ENCODE measurements around the gene PHTF1. TPM values are rescaled to one million over a fixed set of nuclear protein-coding genes. Genes with fewer than 3 reads are reported as not detected.

Gene PHTF1
- total RNA-seq, 1 donor from 2014 or later: 27.1 TPM

- H3K36me3 Mint-ChIP-seq: peaks cover 28% of the 10 kb centered on the region
Observed at GRCh38 chr1:113751114-113751513, 8.2 kb downstream of the PHTF1 start.

GRCh38 chr1:113749402-113749801 is 9.9 kb downstream of the PHTF1 start:
- Mint-ChIP-seq H3K36me3 (peaks cover 23% of the 10 kb centered on the region), H3K9me3 (no peaks in the 10 kb centered on the region), H3K4me1 (ENCODE audit: unreplicated experiment) (no peaks in the 10 kb centered on the region), H3K27me3 (no peaks in the 10 kb centered on the region), H3K4me3 (no peak overlapping the region), H3K27ac (no peak overlapping the region)
- TF ChIP-seq CTCF (conservative IDR thresholded peaks at IDR 0.05): no peak
- DNase-seq (ENCODE audit: extremely low spot score, unreplicated experiment): no peak

More at GRCh38 chr1:113751114-113751513, 8.2 kb downstream of the PHTF1 start:
- TF ChIP-seq CTCF (conservative IDR thresholded peaks at IDR 0.05): no peak
- Mint-ChIP-seq H3K4me3 (no peak overlapping the region), H3K27ac (no peak overlapping the region), H3K4me1 (ENCODE audit: unreplicated experiment) (peaks cover 2% of the 10 kb centered on the region), H3K27me3 (no peaks in the 10 kb centered on the region), H3K9me3 (no peaks in the 10 kb centered on the region)
- no peak for DNase-seq (ENCODE audit: extremely low spot score, unreplicated experiment)

- Mint-ChIP-seq H3K36me3 (peaks cover 15% of the 10 kb centered on the region), H3K4me1 (ENCODE audit: unreplicated experiment) (no peaks in the 10 kb centered on the region), H3K9me3 (no peaks in the 10 kb centered on the region), H3K27me3 (no peaks in the 10 kb centered on the region), H3K4me3 (no peak overlapping the region), H3K27ac (no peak overlapping the region)
- TF ChIP-seq CTCF (conservative IDR thresholded peaks at IDR 0.05): no peak
- no peak for DNase-seq (ENCODE audit: extremely low spot score, unreplicated experiment)
Observed at GRCh38 chr1:113747376-113747775, 11.9 kb downstream of the PHTF1 start.

GRCh38 chr1:113745425-113745824 is 13.9 kb downstream of the PHTF1 start:
- Mint-ChIP-seq H3K4me1 (ENCODE audit: unreplicated experiment) (no peaks in the 10 kb centered on the region), H3K9me3 (no peaks in the 10 kb centered on the region), H3K27ac (no peak overlapping the region), H3K4me3 (no peak overlapping the region), H3K36me3 (peaks cover 20% of the 10 kb centered on the region), H3K27me3 (no peaks in the 10 kb centered on the region)
- no peak for DNase-seq (ENCODE audit: extremely low spot score, unreplicated experiment)
- TF ChIP-seq CTCF (conservative IDR thresholded peaks at IDR 0.05): no peak

- H3K4me1 Mint-ChIP-seq (ENCODE audit: unreplicated experiment): no peaks in the 10 kb centered on the region
- H3K27me3 Mint-ChIP-seq: no peaks in the 10 kb centered on the region
- peaks cover 30% of the 10 kb centered on the region for H3K36me3 Mint-ChIP-seq
- no peak for DNase-seq (ENCODE audit: extremely low spot score, unreplicated experiment)
- no peak overlapping the region for H3K27ac Mint-ChIP-seq
- H3K4me3 Mint-ChIP-seq: no peak overlapping the region
- TF ChIP-seq CTCF (conservative IDR thresholded peaks at IDR 0.05): no peak
- no peaks in the 10 kb centered on the region for H3K9me3 Mint-ChIP-seq
Observed at GRCh38 chr1:113744114-113744513, 15.2 kb downstream of the PHTF1 start.

- Mint-ChIP-seq H3K4me3 (no peak overlapping the region), H3K9me3 (no peaks in the 10 kb centered on the region), H3K27me3 (no peaks in the 10 kb centered on the region), H3K27ac (no peak overlapping the region), H3K4me1 (ENCODE audit: unreplicated experiment) (no peaks in the 10 kb centered on the region), H3K36me3 (peaks cover 30% of the 10 kb centered on the region)
- no peak for DNase-seq (ENCODE audit: extremely low spot score, unreplicated experiment)
- no peak for TF ChIP-seq CTCF (conservative IDR thresholded peaks at IDR 0.05)
Observed at GRCh38 chr1:113742515-113742914, 16.8 kb downstream of the PHTF1 start.

Measured in type B pancreatic cell (in vitro differentiated cells).